BLaER1 treated with 17β-estradiol and CSF1 and Interleukin-3, amounts not matched to agents 10 nM and 100 nM (cell line): ENCODE data around the gene PRKAR2A.
"Not testable (repeated sequence)": the region's sequence is repeated elsewhere in the genome, so short reads cannot be mapped to it uniquely, and the experiment has no call there.

ENCODE experiments used
- H3K27ac ChIP-seq, 11 experiments: shearing (Covaris generic); formaldehyde crosslinking; 2 replicates each; pipeline ENCODE4 v1.8.1; 2022
- H3K27me3 ChIP-seq, 11 experiments: shearing (Covaris generic); formaldehyde crosslinking; 2 replicates each; pipeline ENCODE4 v1.8.1; 2022
- H3K36me3 ChIP-seq, 11 experiments: shearing (Covaris generic); formaldehyde crosslinking; 2 replicates each; pipeline ENCODE4 v1.8.1; 2022
- H3K4me1 ChIP-seq, 10 experiments: shearing (Covaris generic); formaldehyde crosslinking; 2 replicates each; pipeline ENCODE4 v1.8.1; 2022
- H3K4me2 ChIP-seq, 11 experiments: shearing (Covaris generic); formaldehyde crosslinking; 2 replicates each; pipeline ENCODE4 v1.8.1; 2022
- H3K4me3 ChIP-seq, 10 experiments: shearing (Covaris generic); formaldehyde crosslinking; 2 replicates each; pipeline ENCODE4 v1.8.1; 2022
- H3K9ac ChIP-seq, 11 experiments: shearing (Covaris generic); formaldehyde crosslinking; 2 replicates each; pipeline ENCODE4 v1.8.1; 2022
- H3K9me3 ChIP-seq, 11 experiments: shearing (Covaris generic); formaldehyde crosslinking; replicated peaks in 1 of 11; 2 replicates each; pipeline ENCODE4 v1.8.1; 2022
- H4K20me1 ChIP-seq, 11 experiments: shearing (Covaris generic); formaldehyde crosslinking; 2 replicates each; pipeline ENCODE4 v1.8.1; 2022
- Cebpa-rat ChIP-seq, 11 experiments: shearing (Covaris generic); IDR thresholded peaks; 2 replicates each; pipeline ENCODE4 v1.8.1; 2022

PRKAR2A gene

DNA sequence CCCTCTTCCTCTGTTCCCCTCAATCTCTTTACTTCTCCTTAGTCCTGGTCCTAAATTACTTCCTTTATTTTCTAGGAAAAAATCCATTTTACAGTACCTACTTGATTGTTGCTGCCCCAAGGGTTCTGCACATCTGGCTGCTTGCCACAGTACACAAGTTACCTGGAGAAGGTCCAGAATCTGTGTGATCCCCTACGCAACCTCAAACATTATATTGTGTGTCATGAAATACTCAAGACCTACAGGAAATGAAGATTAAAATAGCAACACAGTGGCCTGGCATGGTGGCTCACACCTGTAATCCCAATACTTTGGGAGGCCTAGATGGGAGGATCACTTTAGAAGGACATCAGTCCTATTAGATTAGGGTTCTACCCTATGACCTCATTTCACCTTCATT is 48.7 kb downstream of the PRKAR2A start:
- Histone ChIP-seq H3K4me1 (no peaks in the 10 kb centered on the region), H3K27ac (no peak overlapping the region)
- no peak for TF ChIP-seq Cebpa-rat (IDR thresholded peaks at IDR 0.05)

DNA sequence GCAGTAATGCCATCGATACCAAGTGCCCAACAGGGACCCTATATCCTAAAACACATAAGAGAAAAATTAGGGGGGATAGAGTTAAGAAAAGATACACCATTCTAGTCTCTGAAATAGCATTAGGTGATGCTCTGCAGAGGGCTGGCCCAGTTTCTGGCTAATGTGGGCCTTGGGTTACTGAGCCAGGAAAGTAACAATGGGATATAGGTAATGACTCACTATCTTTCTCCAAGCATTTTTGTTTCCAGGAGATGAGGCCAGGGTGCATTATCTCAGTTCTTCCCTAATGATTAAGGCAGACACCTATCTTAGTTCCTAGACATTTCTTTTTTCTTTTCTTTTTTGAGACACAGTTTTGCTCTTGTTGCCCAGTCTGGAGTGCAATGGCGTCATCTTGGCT is 50.0 kb downstream of the PRKAR2A start:
- TF ChIP-seq Cebpa-rat (IDR thresholded peaks at IDR 0.05) = no peak
- H3K4me2 ChIP-seq = no peak overlapping the region
- no peaks in the 10 kb centered on the region for H3K27me3 ChIP-seq
- peaks cover 0 to 22% (median 0%) of the 10 kb centered on the region in 11 experiments; a peak in 5 of 22 replicates for H3K36me3 ChIP-seq
- no peaks in the 10 kb centered on the region for H3K4me1 ChIP-seq
- H3K9me3 ChIP-seq = no peaks in the 10 kb centered on the region
- H4K20me1 ChIP-seq = no peaks in the 10 kb centered on the region
- H3K9ac ChIP-seq = no peak overlapping the region
- no peak overlapping the region for H3K27ac ChIP-seq
- H3K4me3 ChIP-seq = no peak overlapping the region

More for the DNA sequence above, 48.7 kb downstream of the PRKAR2A start:
- no peak overlapping the region for H3K9ac ChIP-seq
- peaks cover 0 to 18% (median 0%) of the 10 kb centered on the region in 11 experiments; a peak in 5 of 22 replicates for H3K36me3 ChIP-seq
- no peak overlapping the region for H3K4me2 ChIP-seq
- H3K4me3 ChIP-seq = no peak overlapping the region
- no peaks in the 10 kb centered on the region for H3K27me3 ChIP-seq
- H3K9me3 ChIP-seq = no peaks in the 10 kb centered on the region
- 0 out of 22 replicates have a peak, but pooled peaks cover 0 to 6% (median 0%) of the 10 kb centered on the region in 11 experiments for H4K20me1 ChIP-seq

DNA sequence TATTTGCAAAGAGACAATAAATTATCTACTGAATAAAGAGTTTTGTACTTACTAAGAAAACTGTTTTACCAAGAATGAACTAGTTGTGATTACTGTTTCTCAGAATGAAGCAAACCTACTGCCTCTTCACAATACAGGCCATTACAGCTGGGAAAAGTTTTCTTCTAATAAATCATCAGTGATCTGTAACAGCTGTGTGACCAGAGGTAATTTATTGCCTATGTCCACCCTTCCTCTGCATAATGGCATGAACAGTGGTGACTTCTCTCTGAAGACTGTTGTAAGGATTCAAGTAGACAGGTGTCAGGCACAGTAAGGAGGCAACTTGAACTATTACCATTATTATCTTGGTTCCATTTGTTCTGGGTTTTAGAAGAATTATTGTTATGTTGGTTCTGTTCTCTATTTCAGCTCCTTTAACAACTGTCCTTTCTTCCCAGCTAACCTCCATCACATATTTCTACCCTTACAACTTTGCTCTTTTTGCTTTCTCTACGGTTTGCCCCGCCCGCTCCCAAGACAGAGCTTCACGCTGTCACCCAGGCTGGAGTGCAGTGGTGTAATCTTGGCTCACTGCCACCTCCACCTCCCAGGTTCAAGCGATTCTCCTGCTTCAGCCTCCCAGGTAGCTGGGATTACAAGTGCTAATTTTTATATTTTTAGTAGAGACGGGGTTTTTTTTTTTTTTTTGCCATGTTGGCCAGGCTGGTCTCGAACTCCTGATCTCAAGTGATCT is 51.5 kb downstream of the PRKAR2A start:
- H3K27me3 ChIP-seq = no peaks in the 10 kb centered on the region
- no peaks in the 10 kb centered on the region for H3K4me1 ChIP-seq
- H3K9me3 ChIP-seq = no peaks in the 10 kb centered on the region
- TF ChIP-seq Cebpa-rat (IDR thresholded peaks at IDR 0.05) = no peak
- no peak overlapping the region for H3K4me2 ChIP-seq
- no peaks in the 10 kb centered on the region for H4K20me1 ChIP-seq
- H3K9ac ChIP-seq = no peak overlapping the region
- H3K4me3 ChIP-seq = no peak overlapping the region
- H3K36me3 ChIP-seq = peaks cover 0 to 27% (median 0%) of the 10 kb centered on the region in 11 experiments; a peak in 4 of 22 replicates
- H3K27ac ChIP-seq = no peak overlapping the region

DNA sequence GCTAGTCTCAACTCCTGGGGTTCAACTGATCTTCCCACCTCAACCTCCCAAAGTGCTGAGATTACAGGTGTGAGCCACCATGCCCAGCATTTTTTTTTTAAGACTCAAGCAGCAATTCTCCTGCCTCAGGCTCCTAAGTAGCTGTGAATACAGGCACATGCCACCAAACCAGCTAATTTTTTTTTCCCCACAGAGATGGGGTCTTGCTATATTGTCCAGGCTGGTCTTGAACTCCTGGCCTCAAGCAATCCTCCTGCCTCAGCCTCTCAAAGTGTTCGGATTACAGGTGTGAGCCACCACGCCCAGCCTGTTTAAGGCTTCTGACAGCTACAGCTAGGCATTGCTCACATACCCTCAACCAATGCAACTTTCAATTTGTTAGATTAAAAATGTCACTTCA is 54.2 kb downstream of the PRKAR2A start:
- H3K9me3 ChIP-seq, H3K4me2 ChIP-seq, H4K20me1 ChIP-seq, H3K4me1 ChIP-seq, H3K4me3 ChIP-seq, H3K27me3 ChIP-seq, H3K9ac ChIP-seq, H3K27ac ChIP-seq: not testable (repeated sequence)
- peaks cover 0 to 43% (median 10%) of the 10 kb centered on the region in 11 experiments; a peak in 13 of 22 replicates for H3K36me3 ChIP-seq

DNA sequence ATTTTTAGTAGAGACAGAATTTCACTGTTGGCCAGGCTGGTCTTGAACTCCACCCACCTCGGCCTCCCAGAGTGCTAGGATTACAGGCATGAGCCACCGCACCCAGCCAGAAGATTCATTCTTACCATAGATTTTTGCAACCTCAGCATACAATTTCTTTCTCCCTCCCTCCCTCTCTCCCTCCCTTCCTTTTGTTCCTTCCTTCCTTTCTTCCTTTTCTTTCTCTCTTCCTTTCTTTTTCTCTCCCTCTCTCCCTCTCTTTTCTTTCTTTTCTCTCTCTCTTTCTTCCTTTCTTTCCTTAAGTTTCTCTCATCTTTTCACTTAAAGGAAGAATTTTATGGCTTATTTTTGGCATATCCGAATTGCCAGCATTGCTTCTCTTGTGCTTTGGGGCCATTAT is 58.0 kb downstream of the PRKAR2A start:
- Histone ChIP-seq H3K27me3 (no peaks in the 10 kb centered on the region), H3K4me1 (no peaks in the 10 kb centered on the region), H3K9ac (no peak overlapping the region), H3K27ac (no peak overlapping the region), H3K4me2 (no peak overlapping the region), H3K36me3 (peaks cover 8 to 74% (median 17%) of the 10 kb centered on the region in 11 experiments; a peak in 18 of 22 replicates), H3K9me3 (no peaks in the 10 kb centered on the region), H3K4me3 (no peak overlapping the region), H4K20me1 (no peaks in the 10 kb centered on the region)
- no peak for TF ChIP-seq Cebpa-rat (IDR thresholded peaks at IDR 0.05)

DNA sequence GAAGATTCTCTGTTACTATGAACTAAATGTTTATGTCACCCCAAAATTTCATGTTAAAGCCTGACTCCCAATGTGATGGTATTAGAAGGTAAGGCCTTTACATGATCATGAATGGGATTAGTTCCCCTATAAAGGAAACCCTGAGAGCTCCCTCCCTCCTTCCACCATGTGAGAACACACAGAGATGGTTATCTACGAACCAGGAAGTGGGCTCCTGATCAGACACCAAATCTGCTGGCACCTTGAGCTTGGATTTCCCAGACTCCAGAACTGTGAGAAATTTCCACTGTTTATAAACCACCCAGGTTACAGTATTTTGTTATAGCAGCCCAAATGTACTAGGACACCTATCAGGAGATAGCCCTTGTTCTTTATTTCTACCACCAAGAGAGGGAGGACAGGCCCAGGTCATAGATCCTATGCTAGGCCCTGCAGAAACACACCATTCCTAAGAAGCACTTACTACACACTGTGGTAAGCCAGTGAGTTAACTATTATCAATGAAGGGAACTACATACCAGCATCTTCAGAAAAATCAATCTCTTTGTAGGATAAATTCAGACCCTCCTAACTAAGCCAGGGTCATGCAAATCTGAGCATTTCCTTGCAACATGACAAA is 59.0 kb downstream of the PRKAR2A start:
- Histone ChIP-seq H3K27ac (no peak overlapping the region), H3K36me3 (peaks cover 8 to 82% (median 16%) of the 10 kb centered on the region in 11 experiments; a peak in 18 of 22 replicates), H3K4me3 (no peak overlapping the region), H3K9me3 (no peaks in the 10 kb centered on the region), H3K9ac (no peak overlapping the region), H3K27me3 (no peaks in the 10 kb centered on the region), H3K4me2 (no peak overlapping the region), H3K4me1 (no peaks in the 10 kb centered on the region), H4K20me1 (no peaks in the 10 kb centered on the region)
- TF ChIP-seq Cebpa-rat (IDR thresholded peaks at IDR 0.05) = no peak

DNA sequence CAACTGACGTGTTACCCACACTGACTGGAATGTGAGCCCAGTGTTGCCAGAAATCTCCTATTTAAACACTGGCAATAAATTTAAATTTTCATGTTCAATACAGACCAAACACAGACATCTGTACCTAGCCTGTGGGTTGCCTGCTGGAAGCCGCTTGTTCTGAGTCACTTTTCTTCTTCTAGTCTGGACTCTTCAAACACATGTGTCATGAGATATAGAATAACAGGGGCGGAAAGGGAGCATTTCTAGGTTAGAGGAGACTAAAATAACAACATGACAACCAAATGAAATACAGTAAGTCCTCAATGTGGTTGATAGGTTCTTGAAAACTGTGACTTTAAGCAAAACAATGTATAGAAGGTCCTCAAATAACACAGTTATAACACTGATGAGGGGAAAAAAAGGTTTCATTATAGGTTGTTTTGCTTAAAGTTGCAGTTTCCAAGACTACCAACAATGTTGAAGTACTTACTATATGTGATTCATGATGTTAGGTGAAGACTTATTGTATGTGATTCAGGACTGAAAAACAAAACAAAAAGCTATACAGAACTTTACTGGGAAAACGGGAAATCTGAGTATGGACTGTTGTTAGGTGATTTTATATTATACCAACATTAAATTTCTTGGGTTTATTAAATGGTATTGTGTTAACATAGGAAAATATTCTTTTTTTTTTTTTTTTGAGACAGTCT is 63.1 kb downstream of the PRKAR2A start:
- Histone ChIP-seq H3K4me3 (no peak overlapping the region), H3K27ac (no peak overlapping the region), H3K9ac (no peak overlapping the region), H3K4me1 (no peaks in the 10 kb centered on the region), H3K9me3 (no peaks in the 10 kb centered on the region), H3K4me2 (no peak overlapping the region), H3K36me3 (peaks cover 17 to 86% (median 34%) of the 10 kb centered on the region in 11 experiments; a peak in 20 of 22 replicates), H3K27me3 (no peaks in the 10 kb centered on the region), H4K20me1 (no peaks in the 10 kb centered on the region)
- no peak for TF ChIP-seq Cebpa-rat (IDR thresholded peaks at IDR 0.05)

DNA sequence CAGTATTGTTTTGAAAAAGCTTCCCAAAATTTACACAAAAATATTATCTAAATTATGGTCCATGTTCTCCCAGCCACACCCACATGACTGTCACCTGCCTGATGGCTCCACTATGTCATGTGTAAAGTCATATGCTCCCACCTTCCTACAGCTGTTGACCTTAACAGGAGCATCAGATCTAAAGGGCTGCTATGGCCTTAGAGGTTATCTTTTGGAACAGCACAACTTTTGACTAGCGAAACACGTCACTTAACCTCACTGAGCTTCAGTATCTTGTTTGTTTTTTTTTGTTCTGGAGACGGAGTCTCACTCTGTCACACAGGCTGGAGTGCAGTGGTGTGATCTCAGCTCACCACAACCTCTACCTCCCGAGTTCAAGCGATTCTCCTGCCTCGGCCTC is 64.4 kb downstream of the PRKAR2A start:
- no peak overlapping the region for H3K4me2 ChIP-seq
- peaks cover 17 to 87% (median 29%) of the 10 kb centered on the region in 11 experiments; a peak in 19 of 22 replicates for H3K36me3 ChIP-seq
- no peak overlapping the region for H3K4me3 ChIP-seq
- no peak overlapping the region for H3K9ac ChIP-seq
- no peaks in the 10 kb centered on the region for H4K20me1 ChIP-seq
- no peak overlapping the region for H3K27ac ChIP-seq
- no peak for TF ChIP-seq Cebpa-rat (IDR thresholded peaks at IDR 0.05)
- H3K27me3 ChIP-seq = no peaks in the 10 kb centered on the region
- no peaks in the 10 kb centered on the region for H3K4me1 ChIP-seq
- no peaks in the 10 kb centered on the region for H3K9me3 ChIP-seq

DNA sequence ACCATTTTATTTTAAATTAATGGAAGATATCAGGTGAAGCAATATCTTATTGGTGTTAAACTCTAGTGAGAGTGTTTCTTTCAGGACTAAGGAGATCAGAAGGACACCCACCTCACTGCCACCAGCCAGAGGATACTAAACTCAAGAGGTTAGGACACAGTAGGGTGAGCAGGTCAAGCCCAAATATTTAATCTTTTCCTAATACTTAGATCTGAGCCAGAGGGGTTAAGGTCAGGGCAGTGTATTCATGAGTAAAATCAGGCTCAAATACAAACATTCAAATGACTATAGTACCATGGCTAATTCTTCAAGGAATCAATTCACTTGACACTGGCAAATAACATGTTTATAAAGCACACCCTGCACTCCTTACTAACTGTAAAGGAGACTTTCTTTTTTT is 65.6 kb downstream of the PRKAR2A start:
- H3K9ac ChIP-seq = no peak overlapping the region
- H3K4me2 ChIP-seq = no peak overlapping the region
- H4K20me1 ChIP-seq = no peaks in the 10 kb centered on the region
- no peaks in the 10 kb centered on the region for H3K27me3 ChIP-seq
- H3K9me3 ChIP-seq = no peaks in the 10 kb centered on the region
- H3K4me1 ChIP-seq = no peaks in the 10 kb centered on the region
- peaks cover 12 to 88% (median 29%) of the 10 kb centered on the region in 11 experiments; a peak in 17 of 22 replicates for H3K36me3 ChIP-seq
- H3K27ac ChIP-seq = no peak overlapping the region
- TF ChIP-seq Cebpa-rat (IDR thresholded peaks at IDR 0.05) = no peak
- no peak overlapping the region for H3K4me3 ChIP-seq

DNA sequence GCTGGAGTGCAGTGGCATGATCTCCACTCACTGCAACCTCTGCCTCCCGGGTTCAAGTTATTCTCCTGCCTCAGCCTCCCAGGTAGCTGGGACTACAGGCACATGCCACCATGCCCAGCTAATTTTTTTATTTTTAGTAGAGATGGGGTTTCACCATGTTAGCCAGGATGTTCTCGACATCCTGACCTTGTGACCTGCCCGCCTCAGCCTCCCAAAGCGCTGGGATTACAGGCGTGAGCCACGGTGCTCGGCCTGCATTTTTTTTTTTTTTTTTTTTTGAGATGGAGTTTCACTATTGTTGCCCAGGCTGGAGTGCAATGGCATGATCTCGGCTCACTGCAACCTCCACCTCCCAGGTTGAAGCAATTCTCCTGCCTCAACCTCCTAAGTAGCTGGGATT is 69.1 kb downstream of the PRKAR2A start:
- H3K36me3 ChIP-seq = peaks cover 7 to 74% (median 28%) of the 10 kb centered on the region in 11 experiments; a peak in 16 of 22 replicates
- not testable (repeated sequence) for H3K9me3 ChIP-seq, H3K4me3 ChIP-seq, H3K27ac ChIP-seq, H3K9ac ChIP-seq, H4K20me1 ChIP-seq, H3K27me3 ChIP-seq, H3K4me2 ChIP-seq, H3K4me1 ChIP-seq
